Measurements from ENCODE around the gene EIF3C. TPM values are rescaled to one million over a fixed set of nuclear protein-coding genes. Genes with fewer than 3 reads are reported as not detected.
"Not testable (repeated sequence)": the region's sequence is repeated elsewhere in the genome, so short reads cannot be mapped to it uniquely, and the experiment has no call there.

The EIF3C gene
- total and polyA plus RNA-seq, 12 donors = 256 to 1,102 (median 430) TPM

DNA sequence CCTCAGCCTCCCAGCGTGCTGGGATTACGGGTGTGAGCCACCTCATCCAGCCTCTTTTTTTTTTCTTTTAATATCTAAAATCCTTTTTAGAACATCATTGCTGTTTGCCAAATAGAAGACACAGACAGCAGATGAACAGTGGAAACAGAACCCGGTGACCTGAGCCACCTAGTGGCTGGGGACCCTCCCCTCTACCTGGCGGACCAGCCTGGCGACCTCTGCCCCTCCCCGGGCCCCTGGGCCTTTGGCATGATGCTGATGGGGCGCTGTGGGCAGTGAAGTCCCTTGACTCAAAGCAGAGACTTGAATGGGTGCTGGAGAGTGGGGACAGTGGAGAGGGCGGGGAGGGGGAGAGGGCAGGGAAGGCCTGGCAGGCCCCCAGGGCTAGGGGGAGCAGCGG is 11.5 kb upstream of the EIF3C start:
- H3K27me3 ChIP-seq; intact Hi-C loops (cut with DNase I); H3K9me3 ChIP-seq; H3K4me1 ChIP-seq; DNase-seq; H3K4me3 ChIP-seq; H3K27ac ChIP-seq; H3K36me3 ChIP-seq: not testable (repeated sequence)
- WGBS, 2 donors = 80 to 100% methylated on average over 1 to 2 of the region's 9 CpGs
- peak in 1 of 8 donors; percentile 13 for ATAC-seq

DNA sequence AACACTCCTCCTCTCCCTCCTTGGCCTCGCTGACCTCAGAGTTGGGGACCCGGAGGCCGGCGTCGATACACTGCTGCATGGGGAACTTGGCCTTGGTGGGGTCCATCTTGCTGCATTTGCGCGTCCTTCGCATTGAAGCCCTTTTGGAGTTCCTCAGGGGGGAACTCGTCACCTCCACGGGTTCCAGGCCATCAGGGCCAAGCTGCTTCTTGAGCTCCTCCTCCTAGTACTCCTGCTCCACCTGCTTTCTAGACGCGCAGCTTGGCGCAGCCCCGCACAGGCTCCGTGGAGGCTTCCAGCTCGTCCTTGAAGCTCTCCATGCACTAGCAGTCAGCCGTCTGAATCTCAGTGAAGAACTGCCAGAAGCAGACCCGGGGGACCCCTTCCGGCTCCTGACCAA is 10.9 kb upstream of the EIF3C start:
- H3K27ac ChIP-seq; intact Hi-C loops (cut with DNase I); DNase-seq; H3K9me3 ChIP-seq; H3K27me3 ChIP-seq; H3K36me3 ChIP-seq; H3K4me1 ChIP-seq; ATAC-seq; H3K4me3 ChIP-seq: not testable (repeated sequence)
- WGBS, 2 donors = 93 to 94% methylated on average over 11 to 16 of the region's 19 CpGs

DNA sequence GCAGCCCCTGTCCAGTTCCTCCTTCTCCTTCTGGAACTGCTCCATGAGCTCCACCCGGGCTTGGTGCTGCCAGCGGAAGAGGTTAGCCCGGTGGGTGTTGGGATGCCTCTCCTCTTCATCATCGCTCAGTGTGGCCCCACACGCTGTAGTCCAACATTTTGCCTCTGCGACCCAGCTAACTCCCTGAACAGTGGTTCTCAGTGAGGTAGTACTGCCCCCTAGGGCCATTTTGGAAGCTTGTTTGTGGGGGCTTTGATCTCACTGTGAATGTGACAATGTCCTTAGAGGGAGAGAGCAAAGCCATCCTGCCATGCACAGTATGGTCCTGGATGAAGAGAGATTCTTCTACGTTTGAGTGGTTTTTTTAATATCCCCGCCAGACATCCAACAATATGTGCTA is 9.9 kb upstream of the EIF3C start:
- H3K4me3 ChIP-seq; H3K36me3 ChIP-seq; H3K4me1 ChIP-seq; H3K27ac ChIP-seq; intact Hi-C loops (cut with DNase I); DNase-seq; H3K9me3 ChIP-seq; H3K27me3 ChIP-seq; ATAC-seq: not testable (repeated sequence)
- no CpG with 5 or more reads among the region's 8 CpGs for WGBS, 2 donors

DNA sequence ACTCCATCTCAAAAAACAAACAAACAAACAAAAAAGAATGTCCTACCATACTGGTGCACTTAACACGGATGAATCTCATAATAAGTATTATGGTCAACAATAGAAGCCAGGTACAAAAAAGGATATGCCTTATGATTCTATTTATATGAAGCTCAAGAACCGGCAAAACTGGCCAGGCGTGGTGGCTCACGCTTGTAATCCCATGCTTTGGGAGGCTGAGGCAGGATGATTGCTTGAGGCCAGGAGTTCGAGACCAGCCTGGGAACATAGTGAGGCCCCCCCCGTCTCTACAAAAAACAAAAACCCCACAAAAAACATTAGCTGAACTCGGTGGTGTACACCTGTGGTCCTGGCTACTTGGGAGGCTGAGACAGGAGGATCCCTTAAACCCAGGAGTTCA is 7.0 kb upstream of the EIF3C start:
- DNase-seq; H3K4me3 ChIP-seq; intact Hi-C loops (cut with DNase I): not testable (repeated sequence)

DNA sequence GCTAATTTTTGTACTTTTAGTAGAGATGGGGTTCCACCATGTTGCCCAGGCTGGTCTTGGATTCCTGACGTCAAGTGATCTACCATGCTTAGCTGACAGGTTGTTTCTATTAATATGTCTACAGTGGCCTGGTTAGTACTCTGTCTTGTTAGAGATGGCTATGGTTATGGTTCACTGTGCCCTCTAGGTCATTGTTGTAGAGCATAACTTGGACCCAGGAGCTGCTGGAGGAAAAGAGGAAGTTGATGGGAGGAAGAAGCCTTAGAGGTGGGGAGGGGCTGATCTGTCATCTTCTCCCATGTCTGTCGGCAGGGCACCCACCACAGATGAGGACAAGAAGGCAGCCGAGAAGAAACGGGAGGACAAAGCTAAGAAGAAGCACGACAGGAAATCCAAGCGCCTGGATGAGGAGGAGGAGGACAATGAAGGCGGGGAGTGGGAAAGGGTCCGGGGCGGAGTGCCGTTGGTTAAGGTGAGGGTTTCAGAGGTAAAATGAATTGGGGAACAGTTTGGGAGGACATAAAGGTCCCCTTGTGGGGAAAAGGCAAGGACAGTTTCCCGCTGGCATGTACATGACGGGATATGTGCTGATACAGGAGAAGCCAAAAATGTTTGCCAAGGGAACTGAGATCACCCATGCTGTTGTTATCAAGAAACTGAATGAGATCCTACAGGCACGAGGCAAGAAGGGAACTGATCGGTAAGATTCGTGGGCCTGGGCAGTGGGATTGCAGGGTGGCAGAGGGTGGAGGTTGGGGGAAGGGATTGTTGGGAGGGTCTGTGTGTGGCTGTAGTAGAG is 11.8 kb downstream of the EIF3C start:
- H3K9me3 ChIP-seq; H3K36me3 ChIP-seq; DNase-seq; H3K27ac ChIP-seq; intact Hi-C loops (cut with DNase I); H3K4me1 ChIP-seq; H3K4me3 ChIP-seq; H3K27me3 ChIP-seq: not testable (repeated sequence)
- WGBS, 2 donors = 83 to 88% methylated on average over 11 of the region's 15 CpGs
- ATAC-seq = peak in 3 of 8 donors; percentile 19 to 53 (median 36)

More for the DNA sequence above, 7.0 kb upstream of the EIF3C start:
- not testable (repeated sequence) for H3K4me1 ChIP-seq, H3K9me3 ChIP-seq, H3K27ac ChIP-seq, H3K36me3 ChIP-seq, ATAC-seq, H3K27me3 ChIP-seq
- 83 to 93% methylated on average over 3 to 4 of the region's 7 CpGs for WGBS, 2 donors

DNA sequence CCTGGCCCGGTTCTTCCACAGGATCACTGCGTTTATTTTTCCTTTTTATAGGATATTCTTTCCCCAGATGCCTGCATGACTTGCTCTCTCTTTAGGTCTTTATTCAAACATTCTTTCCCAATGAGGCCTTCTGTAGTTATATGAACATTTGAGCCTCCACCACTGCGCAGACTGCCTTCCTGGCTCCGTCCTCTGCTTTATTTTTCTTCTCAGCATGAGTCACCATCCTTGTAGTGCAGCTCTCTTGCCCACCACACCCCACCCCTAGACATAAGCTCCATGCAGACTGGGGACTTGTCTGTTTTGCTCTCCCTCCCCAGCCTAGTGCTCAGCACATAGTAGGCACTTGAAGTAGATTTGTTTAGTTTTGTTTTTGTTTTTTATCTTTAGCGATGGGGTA is 20.0 kb downstream of the EIF3C start:
- H3K27ac ChIP-seq; DNase-seq; H3K27me3 ChIP-seq; ATAC-seq; H3K4me1 ChIP-seq; intact Hi-C loops (cut with DNase I); H3K4me3 ChIP-seq; H3K9me3 ChIP-seq; H3K36me3 ChIP-seq: not testable (repeated sequence)
- no CpG with 5 or more reads among the region's 5 CpGs for WGBS, 2 donors

DNA sequence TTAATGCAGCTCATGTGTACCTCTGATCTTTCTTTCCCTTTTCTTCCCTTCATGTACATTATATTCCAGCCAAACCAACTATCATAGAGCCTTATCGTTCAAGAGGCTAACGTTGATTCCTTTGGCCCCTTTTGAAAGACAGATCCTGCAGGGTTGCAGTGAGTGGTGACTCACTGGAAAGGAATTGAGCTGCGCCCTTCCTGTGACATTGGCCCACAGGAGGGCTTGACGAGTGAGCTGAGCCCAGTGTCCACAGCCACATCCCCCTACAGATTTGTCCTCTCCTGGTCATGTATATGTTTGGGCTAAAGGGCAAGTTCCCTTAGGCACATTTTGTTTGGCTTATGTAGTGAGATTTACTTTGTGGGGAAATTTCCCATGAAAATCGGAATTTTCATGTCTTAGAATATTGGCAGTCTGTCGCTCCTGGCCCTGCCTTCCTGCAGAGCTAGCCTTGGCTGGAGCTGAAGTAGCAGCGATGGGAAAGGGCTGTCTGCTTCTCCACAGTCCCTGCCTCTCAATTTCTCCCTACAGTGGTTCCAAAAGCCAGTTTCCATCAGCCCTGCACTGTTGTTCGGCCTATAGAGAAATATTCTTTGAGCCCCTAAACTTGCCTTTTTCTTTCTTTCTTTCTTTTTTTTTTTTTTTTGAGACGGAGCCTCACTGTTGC is 21.3 kb downstream of the EIF3C start:
- H3K27me3 ChIP-seq; H3K9me3 ChIP-seq; intact Hi-C loops (cut with DNase I); DNase-seq; H3K36me3 ChIP-seq; H3K4me3 ChIP-seq; H3K4me1 ChIP-seq: not testable (repeated sequence)
- peak overlapping the region in 2 of 10 donors; percentile 43 to 49 for H3K27ac ChIP-seq
- WGBS, 2 donors = 59% methylated on average over 2 of the region's 9 CpGs; no CpG with 5 or more reads in 1 of the 2 donors
- peak; percentile 81 to 92 (median 86) for ATAC-seq

DNA sequence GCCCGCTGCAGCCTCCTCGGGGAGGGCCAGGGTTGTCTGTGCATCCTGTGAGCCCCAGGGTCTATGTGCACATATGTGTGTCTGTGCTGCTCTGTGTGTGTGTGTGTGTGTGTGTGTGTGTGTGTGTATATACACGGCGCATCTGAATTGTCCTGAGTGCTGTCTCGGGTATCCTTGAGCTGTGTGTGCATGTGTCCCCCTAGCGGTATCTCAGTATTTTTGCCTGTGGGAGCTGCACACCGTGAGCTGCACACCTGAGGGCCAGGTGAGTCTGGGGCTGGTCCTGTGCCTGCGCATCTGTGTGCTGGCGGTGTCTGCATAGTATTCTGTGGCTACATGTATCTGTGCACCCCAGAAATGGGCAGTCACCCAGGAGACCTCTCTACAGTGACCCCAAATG is 28.5 kb downstream of the EIF3C start:
- H3K4me1 ChIP-seq; H3K36me3 ChIP-seq; H3K4me3 ChIP-seq; H3K9me3 ChIP-seq; intact Hi-C loops (cut with DNase I); DNase-seq; H3K27ac ChIP-seq; H3K27me3 ChIP-seq: not testable (repeated sequence)
- peak in 5 of 8 donors; percentile 38 to 61 (median 56) for ATAC-seq
- 16 to 26% methylated on average over 4 to 5 of the region's 9 CpGs for WGBS, 2 donors

DNA sequence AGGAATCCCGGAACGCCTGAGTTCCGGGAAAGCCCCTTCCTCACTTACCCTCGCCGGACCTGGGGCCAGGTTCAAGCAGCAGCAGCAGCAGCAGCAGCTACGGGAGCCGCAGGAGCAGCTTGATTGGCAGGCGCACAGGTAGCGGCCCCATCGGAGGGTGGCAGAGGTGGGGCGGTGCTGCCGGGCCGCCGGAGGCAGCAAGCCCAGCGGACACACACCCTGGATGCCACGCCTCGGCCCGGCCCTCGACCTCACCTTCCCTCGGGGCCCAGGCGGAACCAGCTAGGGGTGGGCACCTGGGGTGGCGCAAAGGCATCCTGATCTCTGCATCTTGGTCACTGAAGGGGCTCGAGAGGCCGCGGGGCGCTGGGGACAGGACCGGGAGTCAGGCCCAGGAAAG is 29.4 kb downstream of the EIF3C start:
- H3K36me3 ChIP-seq; H3K4me3 ChIP-seq; H3K27ac ChIP-seq; H3K9me3 ChIP-seq; H3K27me3 ChIP-seq; DNase-seq; H3K4me1 ChIP-seq; intact Hi-C loops (cut with DNase I): not testable (repeated sequence)
- 3% methylated on average over 17 of the region's 27 CpGs; no CpG with 5 or more reads in 1 of the 2 donors for whole genome bisulfite sequencing, 2 donors
- peak in 7 of 8 donors; percentile 28 to 71 (median 45) for ATAC-seq

DNA sequence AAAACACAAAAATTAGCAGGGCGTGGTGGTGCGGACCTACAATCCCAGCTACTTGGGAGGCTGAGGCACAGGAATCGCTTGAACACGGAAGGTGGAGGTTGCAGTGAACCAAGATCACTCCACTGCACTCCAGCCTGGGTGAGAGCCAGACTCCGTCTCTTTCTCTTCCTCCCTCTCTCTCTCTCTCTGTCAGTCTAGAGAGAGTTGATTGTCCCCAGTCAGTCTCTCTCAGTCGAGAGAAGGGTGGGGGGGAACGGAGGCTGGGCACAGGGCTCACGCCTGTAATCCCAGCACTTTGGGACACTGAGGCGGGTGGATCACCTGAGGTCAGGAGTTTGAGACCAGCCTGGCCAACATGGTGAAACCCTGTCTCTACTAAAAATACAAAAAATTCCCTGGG is 30.0 kb downstream of the EIF3C start:
- H3K4me3 ChIP-seq; H3K36me3 ChIP-seq; H3K4me1 ChIP-seq; H3K27me3 ChIP-seq; intact Hi-C loops (cut with DNase I); H3K27ac ChIP-seq; DNase-seq; H3K9me3 ChIP-seq: not testable (repeated sequence)
- 62% methylated on average over 3 to 5 of the region's 9 CpGs for WGBS, 2 donors
- ATAC-seq = peak in 5 of 8 donors; percentile 17 to 57 (median 45)

DNA sequence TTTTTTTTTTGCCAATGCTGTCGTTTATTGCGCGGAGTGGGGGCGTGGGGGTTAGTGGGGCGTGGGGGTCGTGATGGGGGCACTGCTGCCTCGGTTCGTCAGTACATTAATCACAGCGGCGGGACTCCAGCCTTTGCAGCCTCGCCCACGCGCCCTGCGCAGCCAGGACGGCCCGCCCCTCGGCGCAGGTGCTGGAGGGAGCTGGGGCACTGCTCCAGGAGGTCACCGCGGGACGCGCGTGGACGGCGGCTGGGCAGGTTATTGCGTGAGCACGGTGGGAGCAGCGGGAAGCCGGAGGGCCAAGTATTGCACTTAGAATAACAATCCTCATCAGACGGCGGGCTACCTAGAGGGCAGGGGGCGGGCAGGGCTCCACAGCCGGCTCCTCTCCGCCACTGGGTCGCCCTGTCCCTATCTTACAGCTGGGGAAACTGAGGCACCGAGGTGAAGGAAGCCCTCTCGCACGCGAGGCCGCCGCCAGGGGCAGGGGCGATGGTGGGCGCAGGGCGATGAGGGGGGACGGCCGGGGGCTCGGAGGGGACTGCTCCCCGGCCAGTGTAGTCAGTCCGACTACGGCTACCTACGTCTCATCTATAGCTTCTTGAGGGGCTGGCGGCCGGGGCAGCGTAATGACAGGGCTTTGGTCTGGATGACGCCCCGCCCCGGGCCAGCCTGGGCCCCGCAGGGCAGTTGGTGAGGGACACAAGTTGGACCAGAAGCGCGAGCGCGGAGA is 35.5 kb downstream of the EIF3C start:
- H3K27me3 ChIP-seq; DNase-seq; ATAC-seq; H3K4me3 ChIP-seq; H3K4me1 ChIP-seq; H3K9me3 ChIP-seq; H3K27ac ChIP-seq; intact Hi-C loops (cut with DNase I); H3K36me3 ChIP-seq: not testable (repeated sequence)
- WGBS, 2 donors = 15 to 17% methylated on average over 16 to 25 of the region's 62 CpGs

Data from heart right ventricle (tissue), 16 donors.